H1 (cell line): Measurements from ENCODE around the gene DDOST. TPM values are rescaled to one million over a fixed set of nuclear protein-coding genes. Genes with fewer than 3 reads are reported as not detected.

Experiments used
- polyA plus RNA-seq, 7 experiments: library from polyadenylated mRNA; depleted of rRNA in 3 of 7; stranded (reverse) in 5 of 7; unstranded in 2 of 7; fragments of >200 nt in 5 of 7; fragments of 200-250 nt in 2 of 7; gene quantifications; 1 replicate in 5 of 7; 2 replicates in 1 of 7; 4 replicates in 1 of 7; pipeline versions ENCODE4 v1.2.1 to v1.2.3, GENCODE V29; 2011 to 2013; ENCODE audit warnings: missing spikeins in 2 of 7, mixed read lengths in 2 of 7
- total RNA-seq: library from RNA; stranded (reverse); fragmentation: NEBNext Ultra II Directional; extraction: Animal tissue kit (Norgen Biotek cat#: 25700); gene quantifications from 2 replicates; pipeline ENCODE4 v1.2.1, GENCODE V29; 2021
- TF ChIP-seq, protein P1 (sequence below): fragments of 300-600 bp; sonication (generic); IDR thresholded peaks from 2 replicates; pipeline ENCODE4 v1.7.1; 2012; ENCODE audit warnings: low read length, moderate library complexity, mild to moderate bottlenecking, inconsistent platforms; ENCODE audit not compliant: insufficient replicate concordance

The DDOST gene
- total and polyA plus RNA-seq, 2 of the 8 experiments (the other 6 are each of a cell fraction or from before 2014, with no cell fraction given): 253 to 336 TPM

DNA sequence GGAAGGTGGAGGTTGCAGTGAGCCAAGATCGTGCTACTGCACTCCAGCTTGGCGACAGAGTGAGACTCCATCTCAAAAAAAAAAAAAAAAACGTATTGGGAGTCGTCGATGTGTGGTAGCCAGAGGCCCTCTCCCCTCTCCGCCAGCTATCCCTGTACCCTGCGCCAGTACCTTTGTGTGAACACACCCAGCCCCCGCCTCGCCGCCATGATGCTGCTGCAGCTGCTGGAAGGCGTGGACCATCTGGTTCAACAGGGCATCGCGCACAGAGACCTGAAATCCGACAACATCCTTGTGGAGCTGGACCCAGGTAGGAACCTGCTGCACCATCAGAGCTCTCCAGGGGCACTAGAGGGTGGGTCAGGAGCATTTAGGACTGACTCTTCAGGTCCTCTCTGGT is 15.8 kb downstream of the DDOST start (continued):
- TF ChIP-seq, protein P1, sequence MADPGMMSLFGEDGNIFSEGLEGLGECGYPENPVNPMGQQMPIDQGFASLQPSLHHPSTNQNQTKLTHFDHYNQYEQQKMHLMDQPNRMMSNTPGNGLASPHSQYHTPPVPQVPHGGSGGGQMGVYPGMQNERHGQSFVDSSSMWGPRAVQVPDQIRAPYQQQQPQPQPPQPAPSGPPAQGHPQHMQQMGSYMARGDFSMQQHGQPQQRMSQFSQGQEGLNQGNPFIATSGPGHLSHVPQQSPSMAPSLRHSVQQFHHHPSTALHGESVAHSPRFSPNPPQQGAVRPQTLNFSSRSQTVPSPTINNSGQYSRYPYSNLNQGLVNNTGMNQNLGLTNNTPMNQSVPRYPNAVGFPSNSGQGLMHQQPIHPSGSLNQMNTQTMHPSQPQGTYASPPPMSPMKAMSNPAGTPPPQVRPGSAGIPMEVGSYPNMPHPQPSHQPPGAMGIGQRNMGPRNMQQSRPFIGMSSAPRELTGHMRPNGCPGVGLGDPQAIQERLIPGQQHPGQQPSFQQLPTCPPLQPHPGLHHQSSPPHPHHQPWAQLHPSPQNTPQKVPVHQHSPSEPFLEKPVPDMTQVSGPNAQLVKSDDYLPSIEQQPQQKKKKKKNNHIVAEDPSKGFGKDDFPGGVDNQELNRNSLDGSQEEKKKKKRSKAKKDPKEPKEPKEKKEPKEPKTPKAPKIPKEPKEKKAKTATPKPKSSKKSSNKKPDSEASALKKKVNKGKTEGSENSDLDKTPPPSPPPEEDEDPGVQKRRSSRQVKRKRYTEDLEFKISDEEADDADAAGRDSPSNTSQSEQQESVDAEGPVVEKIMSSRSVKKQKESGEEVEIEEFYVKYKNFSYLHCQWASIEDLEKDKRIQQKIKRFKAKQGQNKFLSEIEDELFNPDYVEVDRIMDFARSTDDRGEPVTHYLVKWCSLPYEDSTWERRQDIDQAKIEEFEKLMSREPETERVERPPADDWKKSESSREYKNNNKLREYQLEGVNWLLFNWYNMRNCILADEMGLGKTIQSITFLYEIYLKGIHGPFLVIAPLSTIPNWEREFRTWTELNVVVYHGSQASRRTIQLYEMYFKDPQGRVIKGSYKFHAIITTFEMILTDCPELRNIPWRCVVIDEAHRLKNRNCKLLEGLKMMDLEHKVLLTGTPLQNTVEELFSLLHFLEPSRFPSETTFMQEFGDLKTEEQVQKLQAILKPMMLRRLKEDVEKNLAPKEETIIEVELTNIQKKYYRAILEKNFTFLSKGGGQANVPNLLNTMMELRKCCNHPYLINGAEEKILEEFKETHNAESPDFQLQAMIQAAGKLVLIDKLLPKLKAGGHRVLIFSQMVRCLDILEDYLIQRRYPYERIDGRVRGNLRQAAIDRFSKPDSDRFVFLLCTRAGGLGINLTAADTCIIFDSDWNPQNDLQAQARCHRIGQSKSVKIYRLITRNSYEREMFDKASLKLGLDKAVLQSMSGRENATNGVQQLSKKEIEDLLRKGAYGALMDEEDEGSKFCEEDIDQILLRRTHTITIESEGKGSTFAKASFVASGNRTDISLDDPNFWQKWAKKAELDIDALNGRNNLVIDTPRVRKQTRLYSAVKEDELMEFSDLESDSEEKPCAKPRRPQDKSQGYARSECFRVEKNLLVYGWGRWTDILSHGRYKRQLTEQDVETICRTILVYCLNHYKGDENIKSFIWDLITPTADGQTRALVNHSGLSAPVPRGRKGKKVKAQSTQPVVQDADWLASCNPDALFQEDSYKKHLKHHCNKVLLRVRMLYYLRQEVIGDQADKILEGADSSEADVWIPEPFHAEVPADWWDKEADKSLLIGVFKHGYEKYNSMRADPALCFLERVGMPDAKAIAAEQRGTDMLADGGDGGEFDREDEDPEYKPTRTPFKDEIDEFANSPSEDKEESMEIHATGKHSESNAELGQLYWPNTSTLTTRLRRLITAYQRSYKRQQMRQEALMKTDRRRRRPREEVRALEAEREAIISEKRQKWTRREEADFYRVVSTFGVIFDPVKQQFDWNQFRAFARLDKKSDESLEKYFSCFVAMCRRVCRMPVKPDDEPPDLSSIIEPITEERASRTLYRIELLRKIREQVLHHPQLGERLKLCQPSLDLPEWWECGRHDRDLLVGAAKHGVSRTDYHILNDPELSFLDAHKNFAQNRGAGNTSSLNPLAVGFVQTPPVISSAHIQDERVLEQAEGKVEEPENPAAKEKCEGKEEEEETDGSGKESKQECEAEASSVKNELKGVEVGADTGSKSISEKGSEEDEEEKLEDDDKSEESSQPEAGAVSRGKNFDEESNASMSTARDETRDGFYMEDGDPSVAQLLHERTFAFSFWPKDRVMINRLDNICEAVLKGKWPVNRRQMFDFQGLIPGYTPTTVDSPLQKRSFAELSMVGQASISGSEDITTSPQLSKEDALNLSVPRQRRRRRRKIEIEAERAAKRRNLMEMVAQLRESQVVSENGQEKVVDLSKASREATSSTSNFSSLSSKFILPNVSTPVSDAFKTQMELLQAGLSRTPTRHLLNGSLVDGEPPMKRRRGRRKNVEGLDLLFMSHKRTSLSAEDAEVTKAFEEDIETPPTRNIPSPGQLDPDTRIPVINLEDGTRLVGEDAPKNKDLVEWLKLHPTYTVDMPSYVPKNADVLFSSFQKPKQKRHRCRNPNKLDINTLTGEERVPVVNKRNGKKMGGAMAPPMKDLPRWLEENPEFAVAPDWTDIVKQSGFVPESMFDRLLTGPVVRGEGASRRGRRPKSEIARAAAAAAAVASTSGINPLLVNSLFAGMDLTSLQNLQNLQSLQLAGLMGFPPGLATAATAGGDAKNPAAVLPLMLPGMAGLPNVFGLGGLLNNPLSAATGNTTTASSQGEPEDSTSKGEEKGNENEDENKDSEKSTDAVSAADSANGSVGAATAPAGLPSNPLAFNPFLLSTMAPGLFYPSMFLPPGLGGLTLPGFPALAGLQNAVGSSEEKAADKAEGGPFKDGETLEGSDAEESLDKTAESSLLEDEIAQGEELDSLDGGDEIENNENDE: no peak
- TF ChIP-seq, all 59 proteins: peak for 0
